B cell (primary cell): Measurements from ENCODE around the gene MROH9. TPM values are rescaled to one million over a fixed set of nuclear protein-coding genes. Genes with fewer than 3 reads are reported as not detected.

Source experiments
- ATAC-seq: fragments of 200-7000 bp; cut with Tn5 transposase; one replicate; pipeline ENCODE4 v1.10.0; 2021; ENCODE audit warnings: low read depth, mild to moderate bottlenecking, moderate number of reproducible peaks, moderate library complexity
- CTCF ChIA-PET: fragments of 350-600 bp; sonication (Branson Sonifier 250); formaldehyde crosslinking; loops from one replicate; lab custom pipeline; 2021; ENCODE audit warnings: antibody characterized with exemption, inconsistent platforms; lab: Charles Lee
- POLR2A ChIA-PET: fragments of 350-600 bp; sonication (Branson Sonifier 250); formaldehyde crosslinking; loops from one replicate; lab custom pipeline; 2021; ENCODE audit warnings: antibody characterized with exemption; lab: Charles Lee
- DNase-seq: peaks from one replicate; pipeline ENCODE4 v3.0.0; 2013
- H2AFZ ChIP-seq: 2 replicates; pipeline ENCODE4 v1.6.1; 2012; ENCODE audit warnings: mild to moderate bottlenecking, low read depth, low read length; ENCODE audit not compliant: insufficient read depth, poor library complexity, severe bottlenecking
- H3K27ac ChIP-seq, 2 donors: 1 replicate in 1 of 2; 2 replicates in 1 of 2; pipeline ENCODE4 v1.5.1; 2012 to 2013; ENCODE audit warnings: low read length in 2 of 2, mild to moderate bottlenecking in 2 of 2, moderate library complexity in 1 of 2
- H3K27me3 ChIP-seq, 4 experiments: fragments of 200-600 bp in 1 of 4; sonication (generic) in 1 of 4; replicated peaks in 1 of 4; 1 replicate in 2 of 4; 2 replicates in 2 of 4; pipeline versions ENCODE4 v1.6.1 to v1.7.0; 2013 to 2016; ENCODE audit warnings: low read length in 3 of 4, mild to moderate bottlenecking in 2 of 4, mixed read lengths in 1 of 4, moderate library complexity in 1 of 4; ENCODE audit not compliant: insufficient read depth in 4 of 4, control insufficient read depth in 3 of 4; ENCODE audit errors: control extremely low read depth in 1 of 4
- H3K36me3 ChIP-seq, 2 experiments: replicated peaks in 1 of 2; 1 replicate in 1 of 2; 2 replicates in 1 of 2; pipeline versions ENCODE4 v1.6.1 to v1.7.1; 2013; ENCODE audit warnings: low read length in 1 of 2; ENCODE audit not compliant: insufficient read depth in 2 of 2, control insufficient read depth in 1 of 2; ENCODE audit errors: control extremely low read depth in 1 of 2, extremely low read depth in 1 of 2
- H3K4me1 ChIP-seq, 2 donors: fragments of 200-600 bp in 1 of 2; sonication (generic) in 1 of 2; 1 replicate in 1 of 2; 2 replicates in 1 of 2; pipeline versions ENCODE4 v1.5.1 to v1.6.1; 2013 to 2017; ENCODE audit warnings: low read length in 2 of 2; ENCODE audit not compliant: control insufficient read depth in 2 of 2, insufficient read depth in 2 of 2
- H3K4me2 ChIP-seq: replicated peaks from 2 replicates; pipeline ENCODE3; 2012; ENCODE audit warnings: mild to moderate bottlenecking, low read depth, low read length; ENCODE audit not compliant: poor library complexity, severe bottlenecking
- H3K4me3 ChIP-seq, 5 experiments: fragments of 200-600 bp in 1 of 5; sonication (generic) in 1 of 5; 1 replicate in 3 of 5; 2 replicates in 2 of 5; pipeline versions ENCODE4 v1.5.1 to v1.7.0; 2011 to 2016; ENCODE audit warnings: low read length in 4 of 5, mild to moderate bottlenecking in 4 of 5, low read depth in 2 of 5, control low read depth in 1 of 5, moderate library complexity in 1 of 5; ENCODE audit not compliant: insufficient read depth in 1 of 5; ENCODE audit errors: control extremely low read depth in 1 of 5, extremely low read depth in 1 of 5
- H3K79me2 ChIP-seq: fragments of 200-600 bp; sonication (generic); one replicate; pipeline ENCODE4 v1.6.0; 2016; ENCODE audit warnings: low read length; ENCODE audit not compliant: control insufficient read depth, insufficient read depth
- H3K9ac ChIP-seq: fragments of 200-600 bp; sonication (generic); 2 replicates; pipeline ENCODE4 v1.6.1; 2017; ENCODE audit warnings: mild to moderate bottlenecking, low read length, moderate library complexity
- H3K9me3 ChIP-seq, 3 donors: one replicate each; pipeline versions ENCODE4 v1.6.1 to v1.7.1; 2013; ENCODE audit warnings: low read length in 2 of 3; ENCODE audit not compliant: control insufficient read depth in 2 of 3, insufficient read depth in 1 of 3; ENCODE audit errors: control extremely low read depth in 1 of 3
- H4K20me1 ChIP-seq: 2 replicates; pipeline ENCODE4 v1.6.0; 2012; ENCODE audit warnings: mild to moderate bottlenecking, low read length; ENCODE audit not compliant: insufficient read depth, control insufficient read depth, poor library complexity, severe bottlenecking
- H3K27ac Mint-ChIP-seq: one replicate; pipeline ENCODE4 v1.8.0; 2021; ENCODE audit warnings: mixed read lengths
- H3K27me3 Mint-ChIP-seq: one replicate; pipeline ENCODE4 v1.8.0; 2021; ENCODE audit warnings: mixed read lengths
- H3K4me1 Mint-ChIP-seq: one replicate; pipeline ENCODE4 v1.8.0; 2021; ENCODE audit warnings: mixed read lengths
- H3K4me3 Mint-ChIP-seq: one replicate; pipeline ENCODE4 v1.8.0; 2021; ENCODE audit warnings: mixed read lengths
- H3K9me3 Mint-ChIP-seq: one replicate; pipeline ENCODE4 v1.8.0; 2022; ENCODE audit warnings: mixed read lengths; ENCODE audit not compliant: insufficient read depth
- EZH2 ChIP-seq: IDR thresholded peaks from 2 replicates; pipeline ENCODE4 v1.6.1; 2012; ENCODE audit warnings: borderline replicate concordance, low read depth, mild to moderate bottlenecking, moderate library complexity, low read length; ENCODE audit not compliant: insufficient read depth, poor library complexity, severe bottlenecking
- WGBS: methylation state at CpG from one replicate; pipeline ENCODE4 v1.1.5; 2013; ENCODE audit warnings: missing lambda C conversion rate; ENCODE audit not compliant: insufficient coverage; 5-methylcytosine and 5-hydroxymethylcytosine counted together
- intact Hi-C: fragments of 100-400 bp; cut with micrococcal nuclease; formaldehyde crosslinking; loops from one replicate; pipeline ENCODE4 v1.10.0; 2022
- polyA plus RNA-seq: library from polyadenylated mRNA; depleted of rRNA; stranded (reverse); fragments of >200 nt; gene quantifications from 2 replicates; pipeline ENCODE4 v1.2.3, GENCODE V29; 2012
- total RNA-seq, 2 donors: library from RNA; stranded (reverse); fragments of 120-200 nt in 1 of 2; gene quantifications; 1 replicate in 1 of 2; 2 replicates in 1 of 2; pipeline versions ENCODE4 v1.2.3 to v1.2.4, GENCODE V29; 2013 to 2022
- TF ChIP-seq, protein P1 (sequence below): fragments of 200-600 bp; IDR thresholded peaks from one replicate; pipeline ENCODE4 v1.8.0; 2022; ENCODE audit warnings: antibody characterized with exemption, mild to moderate bottlenecking

Gene MROH9
- total and polyA plus RNA-seq, 2 donors (not counting 1 experiment from before 2014, with no cell fraction given) = not detected

GRCh38 chr1:170887726-170888125 is 47.6 kb upstream of the MROH9 start:
- Mint-ChIP-seq H3K4me1 (no peaks in the 10 kb centered on the region), H3K9me3 (no peaks in the 10 kb centered on the region), H3K27me3 (no peaks in the 10 kb centered on the region), H3K27ac (no peak overlapping the region), H3K4me3 (no peak overlapping the region)
- Histone ChIP-seq H4K20me1 (no peaks in the 10 kb centered on the region), H3K9me3 (no peaks in the 10 kb centered on the region), H3K9ac (no peak overlapping the region), H3K79me2 (no peaks in the 10 kb centered on the region), H3K4me2 (no peak overlapping the region), H3K4me1 (no peaks in the 10 kb centered on the region), H2AFZ (no peak overlapping the region), H3K27me3 (no peaks in the 10 kb centered on the region), H3K4me3 (no peak overlapping the region), H3K27ac (no peak overlapping the region), H3K36me3 (no peaks in the 10 kb centered on the region)
- intact Hi-C loops = no loop called here
- ATAC-seq = no peak
- no CpG with 5 or more reads among the region's 2 CpGs for WGBS
- no peak for DNase-seq
- CTCF ChIA-PET = no interaction called here
- TF ChIP-seq, protein P1, sequence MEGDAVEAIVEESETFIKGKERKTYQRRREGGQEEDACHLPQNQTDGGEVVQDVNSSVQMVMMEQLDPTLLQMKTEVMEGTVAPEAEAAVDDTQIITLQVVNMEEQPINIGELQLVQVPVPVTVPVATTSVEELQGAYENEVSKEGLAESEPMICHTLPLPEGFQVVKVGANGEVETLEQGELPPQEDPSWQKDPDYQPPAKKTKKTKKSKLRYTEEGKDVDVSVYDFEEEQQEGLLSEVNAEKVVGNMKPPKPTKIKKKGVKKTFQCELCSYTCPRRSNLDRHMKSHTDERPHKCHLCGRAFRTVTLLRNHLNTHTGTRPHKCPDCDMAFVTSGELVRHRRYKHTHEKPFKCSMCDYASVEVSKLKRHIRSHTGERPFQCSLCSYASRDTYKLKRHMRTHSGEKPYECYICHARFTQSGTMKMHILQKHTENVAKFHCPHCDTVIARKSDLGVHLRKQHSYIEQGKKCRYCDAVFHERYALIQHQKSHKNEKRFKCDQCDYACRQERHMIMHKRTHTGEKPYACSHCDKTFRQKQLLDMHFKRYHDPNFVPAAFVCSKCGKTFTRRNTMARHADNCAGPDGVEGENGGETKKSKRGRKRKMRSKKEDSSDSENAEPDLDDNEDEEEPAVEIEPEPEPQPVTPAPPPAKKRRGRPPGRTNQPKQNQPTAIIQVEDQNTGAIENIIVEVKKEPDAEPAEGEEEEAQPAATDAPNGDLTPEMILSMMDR = no peak
- no peak for TF ChIP-seq EZH2
- POLR2A ChIA-PET = no interaction called here

DNA sequence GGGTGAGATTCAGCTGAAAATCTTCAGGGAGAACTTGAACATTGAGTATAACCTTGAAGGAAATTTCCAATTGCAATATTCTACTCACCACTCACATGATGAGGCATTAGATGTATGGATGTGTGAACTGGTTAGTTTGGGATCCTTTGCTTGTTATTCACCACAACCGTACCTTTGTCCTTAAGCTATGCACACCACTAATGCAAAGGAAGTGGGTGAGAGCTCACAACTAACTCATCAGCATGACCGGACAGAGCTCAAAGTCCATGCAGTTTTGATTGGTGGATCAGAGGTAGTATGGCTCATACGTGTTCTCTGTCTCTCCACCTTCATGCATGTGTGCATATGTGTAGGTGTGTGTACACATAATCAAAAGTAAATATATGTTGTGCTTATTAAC is 43.5 kb upstream of the MROH9 start:
- ATAC-seq = no peak
- Mint-ChIP-seq H3K27me3 (peaks cover 5% of the 10 kb centered on the region), H3K27ac (no peak overlapping the region)

More for the DNA sequence above, 43.5 kb upstream of the MROH9 start:
- no peak overlapping the region for H2AFZ ChIP-seq
- H3K9ac ChIP-seq = no peak overlapping the region
- no peak overlapping the region for H3K4me3 ChIP-seq
- intact Hi-C loops = no loop called here
- no peaks in the 10 kb centered on the region for H4K20me1 ChIP-seq
- no CpG with 5 or more reads among the region's 3 CpGs for WGBS
- no peaks in the 10 kb centered on the region for H3K9me3 Mint-ChIP-seq
- H3K36me3 ChIP-seq = no peaks in the 10 kb centered on the region
- H3K4me3 Mint-ChIP-seq = no peak overlapping the region
- DNase-seq = no peak
- H3K4me2 ChIP-seq = no peak overlapping the region
- no peaks in the 10 kb centered on the region for H3K79me2 ChIP-seq
- ChIA-PET CTCF (no interaction called here), POLR2A (no interaction called here)
- H3K27me3 ChIP-seq = no peaks in the 10 kb centered on the region
- no peak overlapping the region for H3K27ac ChIP-seq
- H3K4me1 ChIP-seq = no peaks in the 10 kb centered on the region
- H3K4me1 Mint-ChIP-seq = no peaks in the 10 kb centered on the region
- TF ChIP-seq, protein P1 = no peak
- TF ChIP-seq EZH2 = no peak
- no peaks in the 10 kb centered on the region for H3K9me3 ChIP-seq
